Nucleus accumbens (tissue), 56 donors: Measurements from ENCODE around the gene GPS1.

Experiments
- DNase-seq, 56 donors: peaks; one replicate each; lab custom pipeline; 2025; lab: John Stamatoyannopoulos, UW

GPS1 gene

DNA sequence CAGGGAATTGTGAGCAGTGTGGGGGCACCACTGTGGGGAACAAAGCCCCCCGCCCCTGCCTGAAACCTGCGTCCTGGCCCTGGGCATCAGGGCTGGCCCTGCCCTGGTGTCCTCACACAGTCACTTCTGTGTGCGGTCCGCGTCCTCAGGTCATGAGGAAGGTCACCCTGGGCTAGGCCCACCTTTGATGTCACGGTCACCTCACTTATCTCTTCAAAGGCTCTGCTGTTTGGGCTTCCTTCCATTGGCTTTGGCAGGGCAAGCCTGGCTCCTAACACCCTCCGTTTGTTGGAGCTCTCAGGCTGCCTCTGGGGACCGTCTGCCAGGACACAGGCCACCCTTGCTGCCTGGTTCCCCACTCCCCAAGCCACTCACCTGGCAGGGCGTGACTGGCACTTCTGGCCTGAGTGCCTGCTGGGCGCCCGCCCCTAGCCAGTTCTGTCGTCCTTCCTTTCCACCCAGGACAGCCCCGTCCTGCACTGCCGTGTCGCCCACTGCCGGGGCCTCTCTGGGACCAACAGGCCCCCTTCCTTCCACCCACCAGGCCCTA, 37.9 kb upstream of the GPS1 start:
- DNase-seq = no peak

DNA sequence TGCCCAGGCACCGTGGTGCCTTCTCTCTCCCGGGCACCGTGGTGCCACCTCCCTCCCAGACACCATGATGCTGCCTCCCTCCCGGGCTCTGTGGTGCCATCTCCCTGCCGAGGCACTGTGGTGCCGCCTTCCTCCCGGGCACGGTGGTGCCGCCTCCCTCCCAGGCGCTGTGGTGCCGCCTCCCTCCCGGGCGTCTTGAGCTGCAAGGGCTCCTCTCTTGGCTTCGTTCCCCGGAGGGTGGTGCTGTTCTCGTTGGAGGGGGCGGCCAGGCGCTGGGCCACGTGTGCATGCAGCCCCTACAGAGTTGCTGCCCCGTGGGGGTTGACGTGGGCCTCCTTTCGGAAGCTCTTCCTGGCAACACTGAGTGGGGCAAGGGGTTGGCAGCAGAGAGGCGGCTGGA, 37.3 kb upstream of the GPS1 start:
- peak in 30 of 56 donors; percentile 13 to 75 (median 38) for DNase-seq

DNA sequence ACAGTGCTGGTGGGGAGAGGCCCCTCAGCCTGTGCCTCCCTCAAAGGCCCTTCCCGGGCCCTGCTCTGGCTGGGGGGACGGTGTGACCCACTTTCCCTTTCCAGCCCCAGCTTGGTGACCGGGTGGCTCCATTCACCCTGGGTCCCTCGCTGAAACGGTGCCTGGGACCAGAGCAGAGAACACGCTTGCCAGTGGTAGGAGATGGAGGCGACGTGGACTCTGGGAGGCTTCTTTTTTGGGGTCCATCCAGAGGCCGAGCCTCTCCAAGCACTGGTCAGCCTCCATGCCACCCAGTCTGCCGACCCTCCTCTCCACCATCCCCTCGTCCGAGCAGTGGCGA, 36.8 kb upstream of the GPS1 start:
- DNase-seq = no peak

DNA sequence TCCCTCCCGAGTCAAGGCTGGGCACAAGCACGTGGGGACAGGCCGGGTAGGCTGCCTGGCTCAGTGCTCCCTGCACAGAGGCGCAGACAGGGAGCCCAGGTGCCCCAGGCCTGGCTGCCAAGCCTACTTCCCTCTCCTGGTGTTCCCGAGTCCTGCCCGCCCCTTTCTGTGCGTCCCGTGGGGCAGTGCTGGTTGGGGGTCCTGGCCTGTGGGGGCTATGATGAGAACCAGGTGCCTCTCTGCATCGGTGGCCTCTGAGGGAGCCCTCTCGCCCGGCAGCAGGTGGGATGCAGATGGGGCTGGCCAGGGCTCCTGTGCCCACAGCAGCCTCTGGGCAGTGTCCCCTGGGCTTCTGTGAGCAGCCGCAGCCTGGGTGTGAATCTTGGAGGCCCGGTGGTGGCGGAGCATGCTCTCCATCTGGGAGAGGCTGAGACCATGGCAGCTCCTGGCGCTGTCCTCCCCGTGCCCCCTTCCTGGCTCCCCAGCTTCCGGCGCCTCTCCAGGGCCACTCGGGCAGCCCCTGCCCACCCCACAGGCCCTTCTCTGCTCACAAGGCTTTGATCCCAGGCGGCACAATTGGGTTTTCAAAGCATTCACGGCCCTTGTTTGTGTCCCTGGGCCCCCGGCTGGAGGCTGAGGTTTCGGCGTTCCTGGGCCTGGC, 36.3 kb upstream of the GPS1 start:
- DNase-seq = no peak

DNA sequence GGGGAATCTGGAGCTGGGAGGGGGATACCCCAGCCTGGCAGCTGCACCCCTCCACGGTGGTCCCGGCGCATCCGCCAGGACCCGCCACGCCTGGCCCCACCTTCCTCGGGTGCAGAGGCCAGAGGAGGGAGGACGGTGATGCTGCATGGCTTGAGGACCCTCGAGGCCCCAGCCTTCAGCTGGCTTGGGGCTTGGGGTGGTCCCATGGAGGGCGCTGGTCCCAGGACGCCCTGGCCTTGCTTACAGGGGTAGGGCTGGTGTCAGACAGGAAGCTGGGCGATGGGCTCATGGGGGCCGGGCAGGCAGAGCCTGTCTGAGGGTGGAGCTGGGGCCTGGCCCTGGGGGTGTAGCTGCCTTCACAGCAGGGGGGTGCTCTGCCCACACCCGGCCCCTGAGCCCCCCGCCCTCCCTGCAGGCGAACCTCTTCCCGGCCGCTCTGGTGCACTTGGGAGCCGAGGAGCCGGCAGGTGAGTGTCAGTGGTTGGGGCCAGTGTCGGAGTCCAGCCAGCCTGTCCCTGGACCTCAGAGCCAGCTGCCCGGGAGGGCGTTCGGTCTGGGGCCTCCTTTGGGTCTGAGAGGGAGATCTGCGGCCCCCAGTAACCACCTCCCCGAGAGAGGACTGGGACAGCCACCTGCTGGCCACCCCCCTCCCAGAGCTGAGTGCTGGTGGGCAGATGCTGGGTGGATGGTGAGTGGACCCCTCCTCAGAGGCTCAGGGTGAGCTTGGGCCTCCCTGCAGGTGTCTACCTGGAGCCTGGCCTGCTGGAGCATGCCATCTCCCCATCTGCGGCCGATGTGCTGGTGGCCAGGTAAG, 35.4 kb upstream of the GPS1 start:
- DNase-seq = no peak

DNA sequence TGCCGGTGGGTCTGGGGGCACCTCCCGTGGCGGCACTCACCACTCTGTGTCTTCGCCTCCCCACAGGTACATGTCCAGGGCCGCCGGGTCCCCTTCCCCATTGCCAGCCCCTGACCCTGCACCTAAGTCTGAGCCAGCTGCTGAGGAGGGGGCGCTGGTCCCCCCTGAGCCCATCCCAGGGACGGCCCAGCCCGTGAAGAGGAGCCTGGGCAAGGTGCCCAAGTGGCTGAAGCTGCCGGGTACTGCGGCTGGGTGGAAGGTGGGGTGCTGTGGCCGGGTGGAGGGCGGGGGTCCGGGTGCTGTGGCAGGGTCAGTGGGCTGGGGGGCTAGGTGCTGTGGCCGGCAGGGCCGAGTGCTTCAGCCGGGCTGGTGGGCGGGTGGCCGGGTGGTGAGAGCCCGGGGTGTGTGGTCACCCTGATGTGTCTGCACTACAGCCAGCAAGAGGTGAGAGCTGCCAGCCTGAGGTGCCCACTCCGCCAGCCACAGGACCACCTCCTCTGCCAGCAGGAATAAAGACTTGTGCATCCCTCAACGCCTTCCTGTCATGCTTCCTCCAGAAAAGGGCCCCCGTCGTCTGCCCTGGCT, 34.7 kb upstream of the GPS1 start:
- no peak for DNase-seq

DNA sequence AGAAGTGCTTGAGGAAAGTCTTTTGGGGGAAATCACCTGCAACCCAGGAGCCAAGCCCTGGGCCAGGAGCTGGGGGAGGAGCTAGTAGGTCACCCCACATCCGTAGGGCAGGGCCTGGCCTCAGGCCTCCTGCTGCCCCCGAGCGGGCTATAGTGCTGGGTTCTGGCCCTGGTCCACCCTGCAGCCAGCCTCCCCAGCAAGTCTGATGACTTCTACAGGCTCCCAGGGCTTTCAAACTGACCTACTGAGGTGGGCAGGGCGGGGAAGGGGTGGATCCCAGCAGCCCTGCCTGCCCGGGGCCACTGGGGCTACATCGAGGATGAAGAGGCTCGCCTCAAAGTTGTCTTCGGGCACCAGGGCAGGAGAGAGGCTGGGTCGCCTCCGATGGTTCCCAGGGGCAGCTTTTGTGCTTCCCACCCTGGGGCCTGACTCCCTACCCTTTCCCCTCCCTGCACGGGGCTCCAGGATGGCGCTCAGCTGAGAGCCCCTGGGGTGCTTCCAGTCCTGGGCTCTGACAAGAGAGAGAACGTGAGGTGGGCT, 34.0 kb upstream of the GPS1 start:
- DNase-seq = no peak

DNA sequence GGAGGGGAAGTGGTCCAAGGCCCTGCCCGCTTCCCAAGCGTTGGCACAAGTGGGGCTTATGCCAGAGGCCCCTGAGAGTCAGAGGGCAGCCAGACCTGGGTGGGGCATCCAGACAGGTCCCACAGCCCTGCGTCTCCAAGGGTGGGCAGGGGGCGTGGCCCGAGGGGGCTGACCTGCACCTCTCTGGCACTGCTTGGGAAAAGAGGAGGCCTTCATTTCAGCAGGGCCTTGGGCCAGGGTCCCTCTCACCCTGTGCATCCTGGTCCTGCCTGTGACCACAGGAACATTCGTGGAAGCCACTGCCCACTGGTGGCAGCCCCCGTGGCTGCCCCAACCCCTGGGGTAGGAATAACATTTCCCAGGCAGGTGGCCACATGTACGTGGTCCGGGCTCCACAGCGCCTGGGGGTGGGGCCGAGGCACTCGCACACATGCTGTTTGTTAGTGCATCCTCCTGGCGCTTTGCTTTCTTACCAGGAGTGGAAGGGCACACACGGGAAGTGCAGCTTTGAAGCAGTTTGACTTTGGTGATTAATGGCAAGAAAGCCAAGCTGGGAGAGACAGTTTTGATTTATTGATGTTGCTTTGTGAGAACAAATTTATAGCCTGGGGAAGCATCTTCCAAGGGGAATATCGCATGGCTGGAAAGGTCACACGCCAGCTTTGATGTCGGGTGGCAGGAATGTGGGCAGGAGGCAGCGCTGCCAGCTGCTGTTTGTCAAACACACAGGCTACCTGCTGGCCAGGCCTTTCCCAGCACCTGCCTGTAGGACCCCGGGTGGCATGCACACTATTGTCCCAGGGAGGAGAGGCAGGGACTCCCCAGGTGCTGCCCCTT, 33.3 kb upstream of the GPS1 start:
- DNase-seq = no peak

DNA sequence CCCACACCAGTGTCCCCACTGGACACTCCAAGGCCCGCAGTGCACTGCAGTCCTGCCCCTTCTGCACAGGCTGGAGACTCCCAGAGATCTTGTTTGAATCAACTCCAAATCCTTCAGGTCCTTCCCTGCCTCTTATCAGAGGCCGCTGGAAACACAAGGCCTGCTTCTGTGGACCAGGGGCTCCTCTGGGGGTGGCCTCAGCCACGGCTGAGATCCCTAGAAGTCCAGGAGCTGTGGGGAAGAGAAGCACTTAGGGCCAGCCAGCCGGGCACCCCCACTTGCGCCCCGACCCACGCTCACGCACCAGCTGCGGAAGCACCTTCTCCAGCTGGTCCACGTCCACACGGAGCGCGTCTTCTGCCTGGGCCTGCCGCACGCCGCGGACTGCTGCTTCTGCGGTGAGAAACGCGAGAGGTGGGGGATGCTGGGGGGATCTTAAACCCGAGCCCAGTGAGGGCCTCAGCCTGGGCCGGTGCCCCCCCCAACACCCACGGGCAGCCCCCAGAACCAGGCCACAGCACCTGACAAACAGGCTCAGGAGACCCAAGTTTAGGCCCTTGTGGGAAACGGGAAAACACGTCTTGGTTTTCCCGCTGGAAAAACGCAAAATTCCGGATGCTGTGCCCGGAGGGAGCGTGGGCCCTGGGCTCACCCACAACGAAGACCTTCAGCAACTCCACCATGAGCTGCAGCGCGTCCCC, 32.6 kb upstream of the GPS1 start:
- DNase-seq = no peak

DNA sequence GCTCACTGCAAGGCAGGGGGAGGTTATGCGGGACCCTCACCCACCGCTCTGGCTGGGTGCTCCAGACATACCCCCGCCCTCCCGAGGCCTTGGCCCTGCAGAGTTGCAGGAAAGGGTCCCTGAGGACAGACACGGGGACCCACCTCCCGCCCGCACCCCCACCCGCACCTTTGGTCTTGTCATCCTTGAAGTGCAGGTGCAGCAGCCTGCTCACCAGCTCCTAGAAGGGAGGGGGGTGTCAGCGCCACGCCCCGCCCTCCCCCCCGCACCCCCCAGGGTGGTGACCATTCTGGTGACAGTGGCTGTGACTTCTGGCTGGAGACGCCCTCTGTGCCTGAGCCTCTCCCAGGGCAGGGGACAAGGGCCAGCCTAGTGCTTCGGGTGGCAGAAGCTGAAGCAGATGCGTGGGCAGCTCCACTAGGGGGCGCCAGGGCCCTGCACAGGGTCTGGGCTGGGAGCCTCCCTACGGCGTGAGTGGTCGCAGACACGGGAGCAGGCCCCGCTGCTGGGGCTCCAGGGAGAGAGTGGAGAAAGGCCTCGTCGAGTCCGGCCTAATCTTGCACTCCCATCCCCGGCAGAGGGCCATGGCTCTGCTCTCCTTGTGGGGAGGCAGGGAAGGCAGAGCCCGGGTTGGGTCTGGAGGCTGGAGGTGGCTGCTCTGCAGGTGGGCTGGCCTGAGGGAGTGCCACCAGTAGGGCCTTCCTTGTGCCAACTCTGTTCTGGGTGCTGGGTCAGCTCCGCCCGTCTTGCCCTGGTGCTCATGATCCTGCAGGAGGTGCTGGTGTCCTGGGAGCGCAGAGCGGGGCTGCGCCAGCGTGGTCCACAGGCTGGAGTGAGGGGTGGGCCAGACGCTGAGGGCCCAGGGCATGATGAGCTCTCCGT, 31.8 kb upstream of the GPS1 start:
- peak in 6 of 56 donors; percentile 9 to 51 (median 26) for DNase-seq

DNA sequence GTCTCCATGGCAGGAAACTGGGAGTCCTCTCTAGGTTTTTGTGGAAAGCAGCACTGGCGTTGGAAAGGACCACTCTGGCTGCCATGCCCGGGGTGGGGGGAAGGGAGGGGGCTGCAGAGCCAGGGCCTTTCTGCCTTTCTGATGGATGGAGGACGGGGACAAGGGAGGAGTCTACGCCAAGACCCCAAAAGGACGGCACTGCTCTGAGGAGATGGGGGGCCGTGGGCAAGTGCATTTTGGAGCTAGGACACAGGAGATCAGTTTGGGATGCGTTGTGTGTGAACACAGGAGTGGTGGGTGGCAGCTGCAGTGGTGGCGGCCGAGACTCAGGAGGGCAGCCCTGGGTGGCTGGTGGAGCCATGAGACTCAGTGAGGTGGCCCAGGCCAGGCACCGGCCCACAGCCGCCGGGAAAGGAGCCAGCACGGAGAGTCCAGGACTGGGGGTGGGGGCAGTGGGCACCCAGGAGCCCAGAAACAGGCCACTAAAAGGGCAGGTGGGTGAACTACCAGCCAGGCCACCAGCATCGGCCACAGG, 31.1 kb upstream of the GPS1 start:
- no peak for DNase-seq

DNA sequence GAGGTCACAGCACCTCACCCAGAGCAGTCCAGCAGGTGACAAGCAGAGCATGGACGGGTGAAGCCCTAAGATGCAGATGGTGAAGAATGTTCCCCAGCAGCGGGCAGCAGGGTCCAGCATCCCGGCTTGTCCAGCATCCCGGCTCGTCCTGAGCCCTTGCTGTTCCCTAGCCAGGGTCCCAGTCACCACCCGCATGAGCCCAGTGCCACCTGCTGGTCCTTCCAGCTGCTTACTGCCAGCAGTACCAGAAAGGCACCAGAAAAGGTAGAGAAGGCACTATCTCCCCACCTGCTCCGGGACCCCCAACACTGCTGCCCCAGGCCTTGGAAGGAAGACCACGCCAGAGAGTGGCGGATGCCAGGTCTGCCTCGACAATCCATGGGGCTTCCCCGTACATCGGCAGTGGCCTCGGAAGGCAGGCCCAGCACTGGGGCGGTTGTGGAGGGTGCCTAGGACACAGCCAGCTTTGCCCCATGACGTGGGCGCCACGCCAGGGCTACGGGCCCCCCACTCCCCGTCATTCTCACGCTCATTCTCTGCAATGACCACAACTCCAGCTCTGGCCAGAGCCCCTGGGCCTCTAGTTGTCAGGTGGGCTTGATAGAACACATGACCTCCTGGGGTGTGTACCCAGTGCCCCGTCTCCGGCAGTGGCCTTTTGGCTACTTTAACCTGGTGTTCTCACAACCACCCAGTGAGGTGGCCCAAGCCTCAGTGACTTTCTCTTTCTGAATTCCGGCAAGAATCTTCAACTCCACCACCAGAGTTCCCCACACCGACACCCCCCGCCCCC, 30.4 kb upstream of the GPS1 start:
- peak in 51 of 56 donors; percentile 8 to 86 (median 60) for DNase-seq

DNA sequence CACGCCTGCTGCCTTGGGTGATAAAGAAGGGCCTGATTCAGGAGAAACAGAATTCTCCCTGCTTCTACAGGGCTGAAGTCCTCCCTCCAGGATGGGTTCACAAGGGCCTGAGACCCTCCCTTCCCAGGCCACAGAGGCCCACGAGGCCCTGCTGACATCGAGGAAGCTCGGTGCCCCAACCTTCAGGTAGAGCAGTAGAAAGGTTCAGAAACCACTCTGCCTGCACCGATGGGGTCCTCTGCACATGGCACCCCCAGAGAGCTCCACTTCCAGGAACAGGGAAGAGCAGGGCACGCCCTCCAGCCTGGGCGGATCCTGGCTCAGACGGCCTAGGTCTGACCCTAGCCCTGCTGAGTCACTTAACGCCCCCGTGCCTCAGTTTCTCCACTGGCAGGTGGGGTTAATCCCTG, 29.8 kb upstream of the GPS1 start:
- no peak for DNase-seq

DNA sequence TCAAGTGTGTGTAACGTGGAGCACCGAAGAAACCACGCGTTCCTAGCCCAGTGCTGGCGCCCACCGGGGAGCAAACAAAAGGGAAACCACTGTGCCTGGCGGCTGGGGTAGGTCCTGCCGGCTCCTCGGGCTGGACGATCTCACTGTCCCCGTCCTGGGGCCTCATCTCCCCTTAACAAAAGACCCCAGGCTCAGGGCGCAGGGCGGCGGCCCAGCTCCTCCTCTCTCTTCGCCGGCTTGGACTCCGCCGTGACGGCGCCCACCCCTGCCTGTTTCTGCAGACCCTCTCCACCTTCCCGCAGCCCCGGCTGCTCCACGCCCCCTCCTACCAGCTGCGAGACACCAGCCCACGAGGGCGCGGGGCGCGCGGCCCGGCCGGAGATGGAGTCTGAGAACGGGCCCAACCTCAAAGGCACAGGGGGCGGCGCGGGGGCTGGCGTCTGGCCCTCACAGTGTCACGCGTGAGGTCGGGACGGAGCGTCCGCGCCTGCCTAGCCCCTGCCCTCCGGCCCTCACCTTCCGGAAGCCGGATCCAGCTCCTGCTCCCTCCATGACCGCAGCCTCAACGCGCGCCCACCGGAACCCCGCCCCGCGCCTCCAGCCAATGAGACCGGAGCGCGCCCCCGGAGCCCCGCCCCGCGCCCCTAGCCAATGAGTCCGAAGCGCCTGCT, 29.3 kb upstream of the GPS1 start, which contains the start of gene CENPX:
TSS of gene CENPX (minus strand) at position 569 of the 671 bp plus-strand sequence. CDS start at position 552, 17 bp downstream.
- DNase-seq = no peak

DNA sequence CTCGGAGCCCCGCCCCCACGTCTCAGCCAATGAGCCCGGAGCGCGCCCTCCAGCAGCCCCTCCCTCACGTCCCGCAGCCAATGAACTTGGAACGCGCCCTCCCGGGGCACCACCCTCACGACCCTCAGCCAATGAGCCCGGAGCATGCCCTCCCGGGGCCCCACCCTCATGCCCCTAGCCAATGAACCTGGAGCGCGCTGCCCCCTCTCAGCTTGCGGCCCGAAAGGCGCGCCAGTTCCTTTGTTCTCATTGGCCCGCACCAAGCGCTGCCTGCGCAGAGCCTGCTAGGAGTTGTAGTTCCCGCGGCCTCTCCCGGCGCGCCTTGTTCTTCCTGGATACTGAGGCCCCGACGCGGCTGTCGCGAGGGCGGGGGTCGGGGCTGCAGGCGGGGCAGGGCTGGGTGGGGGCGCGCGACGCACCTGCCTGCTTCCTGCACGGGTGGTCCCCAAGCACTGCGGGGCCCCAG, 28.7 kb upstream of the GPS1 start, which contains the start of gene LRRC45:
TSS of gene LRRC45 (plus strand) at position 325 of the 466 bp plus-strand sequence. CDS start 339 bp downstream, outside the sequence.
- peak; percentile 95 to 100 (median 100) for DNase-seq

DNA sequence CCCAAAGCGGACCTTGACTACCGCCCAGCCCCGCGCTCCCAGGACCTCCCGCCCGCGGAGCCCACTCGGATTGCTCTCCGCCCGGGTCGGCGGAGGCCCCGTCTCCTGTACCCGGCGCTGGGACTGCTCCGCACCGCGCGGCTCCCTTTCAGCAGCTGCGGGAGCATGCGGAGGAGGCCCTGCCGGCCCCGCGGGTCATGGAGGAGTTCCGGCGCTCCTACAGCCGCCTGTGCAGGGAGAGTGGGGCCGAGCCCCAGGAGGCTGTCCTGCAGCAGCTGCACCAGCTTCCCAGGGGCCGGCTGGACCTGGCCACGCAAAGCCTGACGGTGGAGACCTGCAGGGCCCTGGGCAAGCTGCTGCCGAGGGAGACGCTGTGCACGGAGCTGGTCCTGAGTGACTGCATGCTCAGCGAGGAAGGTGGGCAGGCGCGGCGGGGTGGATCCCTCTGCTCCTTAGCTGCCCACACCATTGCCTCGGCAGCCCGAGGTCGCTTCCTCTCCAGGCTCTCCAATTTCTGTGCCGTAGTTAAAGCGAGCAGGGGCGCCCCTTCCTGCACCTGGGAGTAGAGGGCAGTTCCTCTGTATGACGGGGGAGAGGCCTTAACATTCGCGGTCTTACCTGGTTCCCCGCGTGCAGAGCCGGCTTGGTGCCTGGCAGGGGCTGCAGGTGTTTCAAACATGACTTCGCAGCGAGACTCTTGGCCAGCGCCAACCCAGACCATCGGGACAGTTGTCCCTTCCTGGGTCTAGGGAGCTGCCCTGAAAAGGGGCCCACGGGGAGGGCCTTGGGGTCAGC, 28.1 kb upstream of the GPS1 start:
- DNase-seq = peak in 1 of 56 donors; percentile 54
